ENCODE data around the gene CHST11.
A peak's percentile ranks its signal among the peaks of the same experiment; 100 is the strongest.
"Not testable (repeated sequence)": the region's sequence is repeated elsewhere in the genome, so short reads cannot be mapped to it uniquely, and the experiment has no call there.

The CHST11 gene

GRCh38 chr12:104506676-104507401 is 50.1 kb downstream of the CHST11 start:
- DNase-seq: no peak

GRCh38 chr12:104507672-104508071 is 50.9 kb downstream of the CHST11 start:
- no peak for DNase-seq

- DNase-seq: no peak
Measured at GRCh38 chr12:104508752-104509446, 52.2 kb downstream of the CHST11 start.

GRCh38 chr12:104510145-104510872 is 53.6 kb downstream of the CHST11 start:
- DNase-seq: peak; percentile 86

- DNase-seq: no peak
Measured at GRCh38 chr12:104510873-104511440, 54.2 kb downstream of the CHST11 start.

- DNase-seq: no peak
Measured at GRCh38 chr12:104513681-104514080, 56.9 kb downstream of the CHST11 start.

GRCh38 chr12:104514092-104514810 is 57.5 kb downstream of the CHST11 start:
- DNase-seq: no peak

GRCh38 chr12:104515899-104516298 is 59.2 kb downstream of the CHST11 start:
- DNase-seq: peak; percentile 80

- DNase-seq: no peak
Measured at GRCh38 chr12:104516821-104517220, 60.1 kb downstream of the CHST11 start.

- DNase-seq: no peak
Measured at GRCh38 chr12:104517880-104518279, 61.1 kb downstream of the CHST11 start.

GRCh38 chr12:104519190-104520019 is 62.7 kb downstream of the CHST11 start:
- peak; percentile 59 for DNase-seq

- no peak for DNase-seq
Measured at GRCh38 chr12:104520242-104520900, 63.6 kb downstream of the CHST11 start.

- DNase-seq: no peak
Measured at GRCh38 chr12:104521731-104522130, 65.0 kb downstream of the CHST11 start.

GRCh38 chr12:104522985-104523722 is 66.4 kb downstream of the CHST11 start:
- peak; percentile 45 for DNase-seq

GRCh38 chr12:104524034-104524832 is 67.5 kb downstream of the CHST11 start:
- no peak for DNase-seq

- DNase-seq: no peak
Measured at GRCh38 chr12:104526320-104526719, 69.6 kb downstream of the CHST11 start.

GRCh38 chr12:104526751-104527150 is 70.0 kb downstream of the CHST11 start:
- no peak for DNase-seq

- DNase-seq: not testable (repeated sequence)
Measured at GRCh38 chr12:104527653-104528052, 70.9 kb downstream of the CHST11 start.

GRCh38 chr12:104529130-104529874 is 72.6 kb downstream of the CHST11 start:
- DNase-seq: no peak
